ENCODE measurements around the gene LPP.

The LPP gene

GRCh38 chr3:188711881-188712247, 557.9 kb downstream of the LPP start:
- no peak for DNase-seq (ENCODE audit: low spot score)

GRCh38 chr3:188712248-188712924, 558.4 kb downstream of the LPP start:
- peak; percentile 40 for DNase-seq (ENCODE audit: low spot score)

GRCh38 chr3:188712991-188713390, 559.0 kb downstream of the LPP start:
- no peak for DNase-seq (ENCODE audit: low spot score)

- no peak for DNase-seq (ENCODE audit: low spot score)
Observed at GRCh38 chr3:188719545-188719944, 565.6 kb downstream of the LPP start.

GRCh38 chr3:188720215-188720614, 566.3 kb downstream of the LPP start:
- no peak for DNase-seq (ENCODE audit: low spot score)

- DNase-seq (ENCODE audit: low spot score) = no peak
Observed at GRCh38 chr3:188720636-188721035, 566.7 kb downstream of the LPP start.

- no peak for DNase-seq (ENCODE audit: low spot score)
Observed at GRCh38 chr3:188721312-188721711, 567.4 kb downstream of the LPP start.

- no peak for DNase-seq (ENCODE audit: low spot score)
Observed at GRCh38 chr3:188721990-188722389, 568.0 kb downstream of the LPP start.

- DNase-seq (ENCODE audit: low spot score) = no peak
Observed at GRCh38 chr3:188722963-188723362, 569.0 kb downstream of the LPP start.

- no peak for DNase-seq (ENCODE audit: low spot score)
Observed at GRCh38 chr3:188727052-188727451, 573.1 kb downstream of the LPP start.

GRCh38 chr3:188728371-188728896, 574.5 kb downstream of the LPP start:
- DNase-seq (ENCODE audit: low spot score) = no peak

- DNase-seq (ENCODE audit: low spot score) = no peak
Observed at GRCh38 chr3:188729422-188729821, 575.5 kb downstream of the LPP start.

- no peak for DNase-seq (ENCODE audit: low spot score)
Observed at GRCh38 chr3:188734395-188734794, 580.4 kb downstream of the LPP start.

GRCh38 chr3:188739511-188739910, 585.6 kb downstream of the LPP start:
- DNase-seq (ENCODE audit: low spot score) = no peak

- no peak for DNase-seq (ENCODE audit: low spot score)
Observed at GRCh38 chr3:188740010-188740409, 586.1 kb downstream of the LPP start.

- no peak for DNase-seq (ENCODE audit: low spot score)
Observed at GRCh38 chr3:188742755-188743550, 589.0 kb downstream of the LPP start.

- DNase-seq (ENCODE audit: low spot score) = no peak
Observed at GRCh38 chr3:188744166-188744565, 590.2 kb downstream of the LPP start.

GRCh38 chr3:188745031-188745430, 591.1 kb downstream of the LPP start:
- no peak for DNase-seq (ENCODE audit: low spot score)

- DNase-seq (ENCODE audit: low spot score) = no peak
Observed at GRCh38 chr3:188746291-188746783, 592.4 kb downstream of the LPP start.

- no peak for DNase-seq (ENCODE audit: low spot score)
Observed at GRCh38 chr3:188747489-188747888, 593.5 kb downstream of the LPP start.

- DNase-seq (ENCODE audit: low spot score) = no peak
Observed at GRCh38 chr3:188749010-188749617, 595.2 kb downstream of the LPP start.

GRCh38 chr3:188749830-188750229, 595.9 kb downstream of the LPP start:
- DNase-seq (ENCODE audit: low spot score) = no peak

GRCh38 chr3:188750617-188751016, 596.7 kb downstream of the LPP start:
- no peak for DNase-seq (ENCODE audit: low spot score)

Data from hepatic stellate cell (primary cell).